Endothelial cell of umbilical vein (primary cell): Measurements from ENCODE around the gene PDE4B.

ENCODE experiments used
- EZH2 ChIP-seq: IDR thresholded peaks from 2 replicates; pipeline ENCODE4 v1.6.1; 2012; ENCODE audit warnings: borderline replicate concordance, low read depth, mild to moderate bottlenecking, moderate library complexity, low read length, inconsistent platforms; ENCODE audit not compliant: severe bottlenecking
- POLR2A ChIP-seq: IDR thresholded peaks from 2 replicates; pipeline ENCODE4 v1.6.1; 2012; ENCODE audit warnings: low read depth, mild to moderate bottlenecking, control low read depth, low read length
- POLR2AphosphoS5 ChIP-seq: IDR thresholded peaks from 2 replicates; pipeline ENCODE4 v1.6.1; 2012; ENCODE audit warnings: low read depth, mild to moderate bottlenecking, control low read depth, low read length, moderate library complexity; ENCODE audit not compliant: insufficient read depth
- TF ChIP-seq, protein P1 (sequence below), 2 donors: IDR thresholded peaks; 1 replicate in 1 of 2; 2 replicates in 1 of 2; pipeline ENCODE4 v1.5.1; 2011; ENCODE audit warnings: low read length in 2 of 2, mild to moderate bottlenecking in 2 of 2, moderate library complexity in 2 of 2, control low read depth in 1 of 2, inconsistent platforms in 1 of 2, low read depth in 1 of 2; ENCODE audit not compliant: insufficient read depth in 1 of 2; ENCODE audit errors: extremely low read depth in 1 of 2
- TF ChIP-seq, protein P2 (sequence below): IDR thresholded peaks from 2 replicates; pipeline ENCODE4 v1.6.1; 2011; ENCODE audit not compliant: insufficient read depth, insufficient read length

DNA sequence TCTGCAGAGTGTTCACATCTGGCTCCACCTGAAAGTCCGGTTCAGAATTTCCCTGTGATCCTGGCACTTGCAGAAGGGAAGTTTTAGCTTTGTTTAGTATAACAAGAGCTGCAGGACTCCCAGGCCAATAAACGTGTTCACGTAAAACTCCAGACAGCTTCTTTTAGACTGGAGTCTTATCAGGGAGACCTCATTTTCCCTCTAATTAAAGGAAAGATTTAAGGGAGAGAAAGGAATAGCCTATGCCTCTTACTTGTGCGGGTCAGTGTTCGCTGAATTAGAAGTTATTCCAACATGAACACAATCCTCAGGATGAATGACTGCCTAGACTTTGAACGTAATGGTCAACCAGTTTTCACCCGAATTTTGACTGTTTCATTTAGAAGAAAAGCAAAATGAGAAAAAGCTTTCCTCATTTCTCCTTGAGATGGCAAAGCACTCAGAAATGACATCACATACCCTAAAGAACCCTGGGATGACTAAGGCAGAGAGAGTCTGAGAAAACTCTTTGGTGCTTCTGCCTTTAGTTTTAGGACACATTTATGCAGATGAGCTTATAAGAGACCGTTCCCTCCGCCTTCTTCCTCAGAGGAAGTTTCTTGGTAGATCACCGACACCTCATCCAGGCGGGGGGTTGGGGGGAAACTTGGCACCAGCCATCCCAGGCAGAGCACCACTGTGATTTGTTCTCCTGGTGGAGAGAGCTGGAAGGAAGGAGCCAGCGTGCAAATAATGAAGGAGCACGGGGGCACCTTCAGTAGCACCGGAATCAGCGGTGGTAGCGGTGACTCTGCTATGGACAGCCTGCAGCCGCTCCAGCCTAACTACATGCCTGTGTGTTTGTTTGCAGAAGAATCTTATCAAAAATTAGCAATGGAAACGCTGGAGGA, 539.2 kb downstream of the PDE4B start:
- TF ChIP-seq EZH2 (no peak), POLR2A (peak; percentile 97), POLR2AphosphoS5 (peak; percentile 85)
- TF ChIP-seq, protein P1, sequence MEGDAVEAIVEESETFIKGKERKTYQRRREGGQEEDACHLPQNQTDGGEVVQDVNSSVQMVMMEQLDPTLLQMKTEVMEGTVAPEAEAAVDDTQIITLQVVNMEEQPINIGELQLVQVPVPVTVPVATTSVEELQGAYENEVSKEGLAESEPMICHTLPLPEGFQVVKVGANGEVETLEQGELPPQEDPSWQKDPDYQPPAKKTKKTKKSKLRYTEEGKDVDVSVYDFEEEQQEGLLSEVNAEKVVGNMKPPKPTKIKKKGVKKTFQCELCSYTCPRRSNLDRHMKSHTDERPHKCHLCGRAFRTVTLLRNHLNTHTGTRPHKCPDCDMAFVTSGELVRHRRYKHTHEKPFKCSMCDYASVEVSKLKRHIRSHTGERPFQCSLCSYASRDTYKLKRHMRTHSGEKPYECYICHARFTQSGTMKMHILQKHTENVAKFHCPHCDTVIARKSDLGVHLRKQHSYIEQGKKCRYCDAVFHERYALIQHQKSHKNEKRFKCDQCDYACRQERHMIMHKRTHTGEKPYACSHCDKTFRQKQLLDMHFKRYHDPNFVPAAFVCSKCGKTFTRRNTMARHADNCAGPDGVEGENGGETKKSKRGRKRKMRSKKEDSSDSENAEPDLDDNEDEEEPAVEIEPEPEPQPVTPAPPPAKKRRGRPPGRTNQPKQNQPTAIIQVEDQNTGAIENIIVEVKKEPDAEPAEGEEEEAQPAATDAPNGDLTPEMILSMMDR (IDR thresholded peaks at IDR 0.05; ENCODE audit: extremely low read depth in 1 of 2, insufficient read depth in 1 of 2, low read depth in 1 of 2, low read length in 2 of 2) = peak; percentile 21 to 57
- TF ChIP-seq, protein P2, sequence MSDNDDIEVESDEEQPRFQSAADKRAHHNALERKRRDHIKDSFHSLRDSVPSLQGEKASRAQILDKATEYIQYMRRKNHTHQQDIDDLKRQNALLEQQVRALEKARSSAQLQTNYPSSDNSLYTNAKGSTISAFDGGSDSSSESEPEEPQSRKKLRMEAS = peak; percentile 47
